CD14-positive monocyte (primary cell): ENCODE data around the gene SOBP. TPM values are rescaled to one million over a fixed set of nuclear protein-coding genes. Genes with fewer than 3 reads are reported as not detected.

Experiments
- DNase-seq, 3 donors: peaks; one replicate each; pipeline ENCODE4 v3.0.0-alpha.2; 2011 to 2022
- H2AFZ ChIP-seq: 2 replicates; pipeline ENCODE4 v1.6.0; 2012; ENCODE audit warnings: mild to moderate bottlenecking, low read depth, low read length, inconsistent platforms; ENCODE audit not compliant: insufficient read depth, poor library complexity, severe bottlenecking
- H3K27ac ChIP-seq, 2 donors: 1 replicate in 1 of 2; 2 replicates in 1 of 2; pipeline ENCODE4 v1.5.1; 2012 to 2013; ENCODE audit warnings: low read length in 2 of 2, control low read depth in 1 of 2, inconsistent platforms in 1 of 2, low read depth in 1 of 2, mild to moderate bottlenecking in 1 of 2
- H3K27me3 ChIP-seq, 2 donors: one replicate each; pipeline versions ENCODE4 v1.6.0 to v1.6.1; 2011 to 2013; ENCODE audit warnings: low read length in 2 of 2; ENCODE audit not compliant: control insufficient read depth in 2 of 2, insufficient read depth in 2 of 2
- H3K36me3 ChIP-seq, 2 donors: replicated peaks in 1 of 2; 1 replicate in 1 of 2; 2 replicates in 1 of 2; pipeline versions ENCODE4 v1.5.1 to v1.6.1; 2012 to 2013; ENCODE audit warnings: low read length in 2 of 2, control low read depth in 1 of 2, inconsistent platforms in 1 of 2, mild to moderate bottlenecking in 1 of 2; ENCODE audit not compliant: insufficient read depth in 2 of 2, control insufficient read depth in 1 of 2
- H3K4me1 ChIP-seq, 2 donors: 1 replicate in 1 of 2; 2 replicates in 1 of 2; pipeline versions ENCODE4 v1.5.1 to v1.6.1; 2012 to 2013; ENCODE audit warnings: low read length in 2 of 2, control low read depth in 1 of 2, inconsistent platforms in 1 of 2, mild to moderate bottlenecking in 1 of 2, moderate library complexity in 1 of 2; ENCODE audit not compliant: insufficient read depth in 2 of 2, control insufficient read depth in 1 of 2
- H3K4me2 ChIP-seq: replicated peaks from 2 replicates; pipeline ENCODE3; 2012; ENCODE audit warnings: low read length, moderate library complexity, mild to moderate bottlenecking; ENCODE audit not compliant: poor library complexity, severe bottlenecking; ENCODE audit errors: extremely low read depth
- H3K4me3 ChIP-seq, 3 experiments: fragments of 200-600 bp in 1 of 3; sonication (generic) in 1 of 3; replicated peaks in 1 of 3; 1 replicate in 2 of 3; 2 replicates in 1 of 3; pipeline ENCODE4 v1.5.1; 2011 to 2013; ENCODE audit warnings: low read length in 3 of 3, mild to moderate bottlenecking in 3 of 3, control low read depth in 2 of 3, low read depth in 2 of 3, inconsistent platforms in 1 of 3, moderate library complexity in 1 of 3
- H3K79me2 ChIP-seq: 2 replicates; pipeline ENCODE4 v1.6.0; 2012; ENCODE audit warnings: mild to moderate bottlenecking, control low read depth, inconsistent platforms, low read length, moderate library complexity; ENCODE audit not compliant: insufficient read depth
- H3K9ac ChIP-seq: 2 replicates; pipeline ENCODE4 v1.6.0; 2017; ENCODE audit warnings: low read length, mild to moderate bottlenecking; ENCODE audit not compliant: insufficient read depth, poor library complexity, severe bottlenecking
- H3K9me3 ChIP-seq, 2 donors: replicated peaks in 1 of 2; 1 replicate in 1 of 2; 2 replicates in 1 of 2; pipeline versions ENCODE4 v1.5.1 to v1.6.1; 2012 to 2013; ENCODE audit warnings: low read length in 2 of 2, control low read depth in 1 of 2; ENCODE audit not compliant: control insufficient read depth in 1 of 2, insufficient read depth in 1 of 2
- H4K20me1 ChIP-seq: 2 replicates; pipeline ENCODE4 v1.6.0; 2012; ENCODE audit warnings: mild to moderate bottlenecking, low read length, control low read depth, moderate library complexity; ENCODE audit not compliant: insufficient read depth
- H3K27ac Mint-ChIP-seq, 7 donors: one replicate each; pipeline ENCODE4 v1.8.0; 2020; ENCODE audit warnings: mild to moderate bottlenecking in 7 of 7, mixed read lengths in 7 of 7, moderate library complexity in 6 of 7, inconsistent platforms in 2 of 7
- H3K27me3 Mint-ChIP-seq, 3 donors: one replicate each; pipeline ENCODE4 v1.8.0; 2021 to 2022; ENCODE audit warnings: low read depth in 3 of 3, mild to moderate bottlenecking in 3 of 3, mixed read lengths in 3 of 3, moderate library complexity in 3 of 3, inconsistent platforms in 1 of 3
- H3K36me3 Mint-ChIP-seq, 2 donors: one replicate each; pipeline ENCODE4 v1.8.0; 2020; ENCODE audit warnings: mixed read lengths in 2 of 2, inconsistent platforms in 1 of 2, mild to moderate bottlenecking in 1 of 2
- H3K4me1 Mint-ChIP-seq: one replicate; pipeline ENCODE4 v1.8.0; 2020; ENCODE audit warnings: mild to moderate bottlenecking, mixed read lengths
- H3K4me3 Mint-ChIP-seq, 2 donors: one replicate each; pipeline ENCODE4 v1.8.0; 2020; ENCODE audit warnings: mild to moderate bottlenecking in 2 of 2, mixed read lengths in 2 of 2, moderate library complexity in 1 of 2
- H3K9me3 Mint-ChIP-seq, 7 donors: one replicate each; pipeline ENCODE4 v1.8.0; 2020 to 2022; ENCODE audit warnings: mixed read lengths in 7 of 7, mild to moderate bottlenecking in 6 of 7, moderate library complexity in 6 of 7, inconsistent platforms in 2 of 7
- CTCF ChIP-seq: fragments of 200-600 bp; IDR thresholded peaks from one replicate; pipeline ENCODE4 v1.8.0; 2022; ENCODE audit warnings: antibody characterized with exemption, mild to moderate bottlenecking
- WGBS: methylation state at CpG from one replicate; pipeline ENCODE4 v1.1.5; 2013; ENCODE audit warnings: missing lambda C conversion rate; ENCODE audit not compliant: insufficient coverage; 5-methylcytosine and 5-hydroxymethylcytosine counted together
- intact Hi-C, 2 donors: fragments of 100-400 bp; cut with micrococcal nuclease; formaldehyde crosslinking; loops; one replicate each; pipeline versions ENCODE4 v1.15.0 to v1.15.1; 2023
- polyA plus RNA-seq, 3 donors: library from polyadenylated mRNA; depleted of rRNA in 1 of 3; unstranded in 2 of 3; stranded (reverse) in 1 of 3; fragments of 300-500 nt in 2 of 3; fragments of >200 nt in 1 of 3; fragmentation: Illumina TruSeq in 2 of 3; gene quantifications; 1 replicate in 2 of 3; 2 replicates in 1 of 3; pipeline ENCODE4 v1.2.3, GENCODE V29; 2012 to 2021

SOBP gene
- polyA plus RNA-seq, 3 donors, result not detected

- Histone ChIP-seq H3K27ac (no peak overlapping the region), H3K9me3 (no peaks in the 10 kb centered on the region), H3K27me3 (no peaks in the 10 kb centered on the region), H3K4me1 (peaks cover 12 to 15% of the 10 kb centered on the region in 2 donors), H3K79me2 (no peaks in the 10 kb centered on the region), H2AFZ (no peak overlapping the region), H4K20me1 (no peaks in the 10 kb centered on the region), H3K36me3 (no peaks in the 10 kb centered on the region), H3K4me3 (no peak overlapping the region), H3K9ac (no peak overlapping the region), H3K4me2 (no peak overlapping the region)
- no peaks in the 10 kb centered on the region for H3K36me3 Mint-ChIP-seq
- no peak overlapping the region for H3K4me3 Mint-ChIP-seq
- TF ChIP-seq CTCF, result no peak
- no CpG with 5 or more reads among the region's 1 CpG for WGBS
- no peak overlapping the region for H3K27ac Mint-ChIP-seq
- intact Hi-C loops, result no loop called here
- peaks cover 0 to 2% (median 0%) of the 10 kb centered on the region in 7 donors for H3K9me3 Mint-ChIP-seq
- H3K27me3 Mint-ChIP-seq, result peaks cover 6 to 20% (median 6%) of the 10 kb centered on the region in 3 donors
- DNase-seq, result no peak
- peaks cover 29% of the 10 kb centered on the region for H3K4me1 Mint-ChIP-seq
These were observed 154.6 kb downstream of the SOBP start for GRCh38 chr6:107644513-107644912.

GRCh38 chr6:107645740-107646139 lies 155.8 kb downstream of the SOBP start:
- no peak overlapping the region for H3K9ac ChIP-seq
- Mint-ChIP-seq H3K4me1 (peaks cover 29% of the 10 kb centered on the region), H3K27ac (peak overlapping the region in 1 of 7 donors; percentile 4), H3K27me3 (peaks cover 0 to 8% (median 6%) of the 10 kb centered on the region in 3 donors), H3K36me3 (no peaks in the 10 kb centered on the region), H3K4me3 (no peak overlapping the region), H3K9me3 (peaks cover 0 to 2% (median 0%) of the 10 kb centered on the region in 7 donors)
- H3K9me3 ChIP-seq, result no peaks in the 10 kb centered on the region
- intact Hi-C loops, result no loop called here
- H3K79me2 ChIP-seq, result no peaks in the 10 kb centered on the region
- H2AFZ ChIP-seq, result no peak overlapping the region
- H3K27ac ChIP-seq, result no peak overlapping the region
- H3K4me2 ChIP-seq, result no peak overlapping the region
- H3K27me3 ChIP-seq, result no peaks in the 10 kb centered on the region
- no peaks in the 10 kb centered on the region for H3K36me3 ChIP-seq
- no peaks in the 10 kb centered on the region for H4K20me1 ChIP-seq
- no peak for DNase-seq
- no peak for TF ChIP-seq CTCF
- 90% methylated on average over 4 of the region's 4 CpGs for WGBS
- H3K4me1 ChIP-seq, result peaks cover 12 to 15% of the 10 kb centered on the region in 2 donors
- no peak overlapping the region for H3K4me3 ChIP-seq
